Loucy (cell line): ENCODE data around the gene TRPM6.

Experiments used
- H2AFZ ChIP-seq: fragments of 200-600 bp; sonication (generic); 2 replicates; pipeline ENCODE4 v1.6.0; 2016; ENCODE audit warnings: antibody characterized with exemption, mild to moderate bottlenecking, low read length, moderate library complexity
- H3F3A ChIP-seq: fragments of 200-600 bp; 2 replicates; pipeline ENCODE4 v1.6.0; 2016; ENCODE audit warnings: antibody characterized with exemption, low read depth, mild to moderate bottlenecking
- H3K27me3 ChIP-seq: fragments of 200-600 bp; sonication (generic); 2 replicates; pipeline ENCODE4 v1.6.1; 2014; ENCODE audit warnings: low read length, mild to moderate bottlenecking; ENCODE audit not compliant: insufficient read depth, poor library complexity, severe bottlenecking
- H3K36me3 ChIP-seq: fragments of 200-600 bp; sonication (generic); 2 replicates; pipeline ENCODE4 v1.6.1; 2016; ENCODE audit warnings: low read length; ENCODE audit not compliant: insufficient read depth
- H3K4me1 ChIP-seq: fragments of 200-600 bp; sonication (generic); 2 replicates; pipeline ENCODE4 v1.5.1; 2014; ENCODE audit warnings: low read length, mild to moderate bottlenecking; ENCODE audit not compliant: insufficient read depth, poor library complexity, severe bottlenecking
- H3K4me2 ChIP-seq: fragments of 200-600 bp; sonication (generic); 2 replicates; pipeline ENCODE4 v1.6.0; 2014; ENCODE audit warnings: antibody characterized with exemption, low read length, low read depth, mild to moderate bottlenecking; ENCODE audit not compliant: poor library complexity, severe bottlenecking
- H3K4me3 ChIP-seq: fragments of 200-600 bp; sonication (generic); 2 replicates; pipeline ENCODE4 v1.5.1; 2014; ENCODE audit warnings: low read length, mild to moderate bottlenecking, mixed read lengths; ENCODE audit not compliant: poor library complexity, severe bottlenecking
- H3K79me2 ChIP-seq: fragments of 200-600 bp; sonication (generic); 2 replicates; pipeline ENCODE4 v1.6.1; 2014; ENCODE audit warnings: low read length; ENCODE audit not compliant: insufficient read depth
- H3K9ac ChIP-seq: fragments of 200-600 bp; sonication (generic); 2 replicates; pipeline ENCODE4 v1.6.0; 2014; ENCODE audit warnings: mild to moderate bottlenecking, low read depth, low read length, moderate library complexity; ENCODE audit not compliant: poor library complexity, severe bottlenecking
- H3K9me2 ChIP-seq: fragments of 200-600 bp; sonication (generic); replicated peaks from 2 replicates; pipeline ENCODE4 v1.6.1; 2016; ENCODE audit warnings: low read depth, low read length, mixed read lengths
- H3K9me3 ChIP-seq: fragments of 200-600 bp; sonication (generic); 2 replicates; pipeline ENCODE4 v1.6.1; 2014; ENCODE audit warnings: mild to moderate bottlenecking, antibody characterized with exemption, low read length, low read depth; ENCODE audit not compliant: insufficient read depth
- H4K20me1 ChIP-seq: fragments of 200-600 bp; sonication (generic); 2 replicates; pipeline ENCODE4 v1.6.0; 2014; ENCODE audit warnings: antibody characterized with exemption, low read length, mild to moderate bottlenecking; ENCODE audit not compliant: insufficient read depth, poor library complexity, severe bottlenecking
- CTCF ChIP-seq: fragments of 200-600 bp; sonication (generic); conservative IDR thresholded peaks from 2 replicates; pipeline ENCODE4 v1.5.1; 2014; ENCODE audit warnings: mild to moderate bottlenecking, antibody characterized with exemption, low read length
- EZH2phosphoT487 ChIP-seq: fragments of 200-600 bp; IDR thresholded peaks from 2 replicates; pipeline ENCODE4 v1.6.1; 2018; ENCODE audit warnings: antibody characterized with exemption, mild to moderate bottlenecking, moderate library complexity, borderline replicate concordance

Gene TRPM6

GRCh38 chr9:74876382-74876949 is 11.3 kb downstream of the TRPM6 start:
- Histone ChIP-seq H3K9me3 (peaks cover 14% of the 10 kb centered on the region; the same call in 1 of the 2 replicates), H3K4me1 (no peaks in the 10 kb centered on the region), H3F3A (no peaks in the 10 kb centered on the region), H2AFZ (no peak overlapping the region), H4K20me1 (no peaks in the 10 kb centered on the region), H3K9ac (no peak overlapping the region), H3K4me3 (no peak overlapping the region), H3K79me2 (no peaks in the 10 kb centered on the region), H3K9me2 (no peaks in the 10 kb centered on the region), H3K36me3 (no peaks in the 10 kb centered on the region), H3K4me2 (no peak overlapping the region), H3K27me3 (no peaks in the 10 kb centered on the region)
- no peak for TF ChIP-seq CTCF
- no peak for TF ChIP-seq EZH2phosphoT487

GRCh38 chr9:74875656-74876055 is 12.1 kb downstream of the TRPM6 start:
- TF ChIP-seq CTCF (no peak), EZH2phosphoT487 (no peak)
- no peaks in the 10 kb centered on the region for H3F3A ChIP-seq
- H3K36me3 ChIP-seq: no peaks in the 10 kb centered on the region
- no peaks in the 10 kb centered on the region for H3K27me3 ChIP-seq
- H3K79me2 ChIP-seq: no peaks in the 10 kb centered on the region
- H3K9me2 ChIP-seq: no peaks in the 10 kb centered on the region
- no peak overlapping the region for H3K4me2 ChIP-seq
- no peak overlapping the region for H2AFZ ChIP-seq
- H3K4me3 ChIP-seq: no peak overlapping the region
- H3K9ac ChIP-seq: no peak overlapping the region
- H3K4me1 ChIP-seq: no peaks in the 10 kb centered on the region
- no peaks in the 10 kb centered on the region for H4K20me1 ChIP-seq
- peaks cover 14% of the 10 kb centered on the region; the same call in 1 of the 2 replicates for H3K9me3 ChIP-seq

GRCh38 chr9:74874220-74874619 is 13.5 kb downstream of the TRPM6 start:
- Histone ChIP-seq H3K4me3 (no peak overlapping the region), H3K9ac (no peak overlapping the region), H3K79me2 (no peaks in the 10 kb centered on the region), H3F3A (no peaks in the 10 kb centered on the region), H4K20me1 (no peaks in the 10 kb centered on the region), H3K4me2 (no peak overlapping the region), H3K36me3 (no peaks in the 10 kb centered on the region), H3K27me3 (no peaks in the 10 kb centered on the region), H3K9me2 (no peaks in the 10 kb centered on the region), H3K4me1 (no peaks in the 10 kb centered on the region), H3K9me3 (peaks cover 7% of the 10 kb centered on the region; the same call in 1 of the 2 replicates), H2AFZ (no peak overlapping the region)
- no peak for TF ChIP-seq EZH2phosphoT487
- TF ChIP-seq CTCF: no peak
